Spleen (tissue), 7 donors: ENCODE measurements around the gene CCNL1.

Source experiments
- CTCF ChIP-seq, 11 experiments: fragments of 200-600 bp in 7 of 11; fragments of 450-650 bp in 4 of 11; sonication (generic) in 4 of 11; IDR thresholded peaks in 8 of 11; conservative IDR thresholded peaks in 3 of 11; 1 replicate in 7 of 11; 2 replicates in 4 of 11; pipeline versions ENCODE4 v1.4.0 to v1.8.0; 2016 to 2021; ENCODE audit warnings: antibody characterized with exemption in 11 of 11, inconsistent platforms in 4 of 11, mild to moderate bottlenecking in 1 of 11
- POLR2A ChIP-seq, 3 donors: fragments of 450-650 bp; IDR thresholded peaks; one replicate each; pipeline ENCODE4 v1.5.1; 2017; ENCODE audit warnings: antibody characterized with exemption in 3 of 3, mild to moderate bottlenecking in 1 of 3
- donor health status: DM: no; HTN: no; CAD: no; lungs with moderate emphysema.
- donor health status: DM: no; HTN: no; CAD: no.
- donor health status: DM: no; HTN: no; CAD: no.

GRCh38 chr3:157102098-157102497 lies 57.8 kb downstream of the CCNL1 start:
- TF ChIP-seq CTCF (IDR thresholded peaks at IDR 0.05 in 8 of 11, conservative IDR thresholded peaks at IDR 0.05 in 3 of 11) (no peak), POLR2A (IDR thresholded peaks at IDR 0.05) (no peak)
